ENCODE results near the gene SOX1.

SOX1 gene

GRCh38 chr13:112116187-112116950, 49.4 kb downstream of the SOX1 start:
- H3K36me3 Mint-ChIP-seq (ENCODE audit: low read depth), result no peaks in the 10 kb centered on the region
- H3K9me3 Mint-ChIP-seq, result no peaks in the 10 kb centered on the region
- no peaks in the 10 kb centered on the region for H3K4me1 Mint-ChIP-seq (ENCODE audit: low read depth)
- no peak overlapping the region for H3K4me3 Mint-ChIP-seq
- no peak overlapping the region for H3K27ac Mint-ChIP-seq
- peaks cover 22% of the 10 kb centered on the region for H3K27me3 Mint-ChIP-seq

DNA sequence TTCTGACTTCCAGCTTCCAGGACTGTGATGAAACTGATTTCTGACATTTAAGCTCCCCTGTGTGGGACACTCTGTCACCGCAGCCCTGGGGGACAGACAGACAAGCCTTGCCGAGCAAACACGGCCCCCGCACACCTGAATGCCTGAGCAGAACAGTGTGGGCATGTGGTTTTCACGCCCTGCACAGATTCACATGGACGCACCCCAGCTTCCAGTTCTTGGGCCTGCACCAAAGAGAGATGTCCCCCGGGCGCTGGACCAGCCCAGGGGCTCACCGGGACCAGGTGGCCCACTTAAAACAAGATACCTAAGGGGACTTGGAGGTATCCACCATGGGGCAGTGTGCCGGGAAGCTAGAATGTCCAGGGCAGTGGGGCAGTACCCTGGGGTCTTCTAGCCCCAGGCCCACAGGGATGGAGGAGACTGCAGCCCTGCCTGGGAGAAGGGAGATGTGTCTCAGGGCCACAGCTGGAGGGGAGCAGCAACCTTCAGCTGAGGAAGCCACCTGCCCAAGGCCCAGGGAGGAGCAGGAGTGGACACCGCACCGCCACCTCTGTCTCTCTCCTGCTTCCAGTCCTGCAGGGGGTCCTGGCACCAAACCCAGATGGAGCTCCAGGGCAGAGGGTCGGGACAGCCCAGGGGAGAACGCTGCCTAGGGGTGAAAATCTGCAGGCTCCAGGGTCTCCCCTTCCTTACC, 50.5 kb downstream of the SOX1 start:
- Mint-ChIP-seq H3K36me3 (ENCODE audit: low read depth) (no peaks in the 10 kb centered on the region), H3K9me3 (no peaks in the 10 kb centered on the region), H3K4me3 (no peak overlapping the region), H3K4me1 (ENCODE audit: low read depth) (no peaks in the 10 kb centered on the region), H3K27ac (no peak overlapping the region), H3K27me3 (peaks cover 15% of the 10 kb centered on the region)

DNA sequence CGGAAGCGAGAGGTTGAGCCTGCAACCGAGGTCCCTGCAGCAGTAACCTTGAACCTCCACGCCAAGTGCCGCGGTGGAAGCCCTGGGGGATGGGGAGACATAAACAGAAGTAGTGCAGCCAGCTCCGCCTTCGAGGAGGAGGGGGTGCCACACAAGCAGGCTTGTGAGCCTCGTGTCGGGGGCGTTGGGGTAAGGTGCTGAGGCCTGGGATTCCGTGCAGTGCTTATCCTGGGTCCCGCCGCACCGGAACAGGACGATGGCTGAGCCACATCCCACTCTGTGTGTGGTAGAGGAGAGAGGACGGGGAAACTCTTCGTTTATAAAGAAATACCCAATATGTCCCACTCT, 51.0 kb downstream of the SOX1 start:
- Mint-ChIP-seq H3K4me1 (ENCODE audit: low read depth) (no peaks in the 10 kb centered on the region), H3K9me3 (no peaks in the 10 kb centered on the region), H3K27ac (no peak overlapping the region), H3K4me3 (no peak overlapping the region), H3K27me3 (peaks cover 15% of the 10 kb centered on the region), H3K36me3 (ENCODE audit: low read depth) (no peaks in the 10 kb centered on the region)

- no peak overlapping the region for H3K4me3 Mint-ChIP-seq
- H3K36me3 Mint-ChIP-seq (ENCODE audit: low read depth), result no peaks in the 10 kb centered on the region
- H3K27ac Mint-ChIP-seq, result no peak overlapping the region
- H3K9me3 Mint-ChIP-seq, result no peaks in the 10 kb centered on the region
- no peaks in the 10 kb centered on the region for H3K4me1 Mint-ChIP-seq (ENCODE audit: low read depth)
- H3K27me3 Mint-ChIP-seq, result peaks cover 12% of the 10 kb centered on the region
These were observed 51.6 kb downstream of the SOX1 start for GRCh38 chr13:112118451-112119064.

DNA sequence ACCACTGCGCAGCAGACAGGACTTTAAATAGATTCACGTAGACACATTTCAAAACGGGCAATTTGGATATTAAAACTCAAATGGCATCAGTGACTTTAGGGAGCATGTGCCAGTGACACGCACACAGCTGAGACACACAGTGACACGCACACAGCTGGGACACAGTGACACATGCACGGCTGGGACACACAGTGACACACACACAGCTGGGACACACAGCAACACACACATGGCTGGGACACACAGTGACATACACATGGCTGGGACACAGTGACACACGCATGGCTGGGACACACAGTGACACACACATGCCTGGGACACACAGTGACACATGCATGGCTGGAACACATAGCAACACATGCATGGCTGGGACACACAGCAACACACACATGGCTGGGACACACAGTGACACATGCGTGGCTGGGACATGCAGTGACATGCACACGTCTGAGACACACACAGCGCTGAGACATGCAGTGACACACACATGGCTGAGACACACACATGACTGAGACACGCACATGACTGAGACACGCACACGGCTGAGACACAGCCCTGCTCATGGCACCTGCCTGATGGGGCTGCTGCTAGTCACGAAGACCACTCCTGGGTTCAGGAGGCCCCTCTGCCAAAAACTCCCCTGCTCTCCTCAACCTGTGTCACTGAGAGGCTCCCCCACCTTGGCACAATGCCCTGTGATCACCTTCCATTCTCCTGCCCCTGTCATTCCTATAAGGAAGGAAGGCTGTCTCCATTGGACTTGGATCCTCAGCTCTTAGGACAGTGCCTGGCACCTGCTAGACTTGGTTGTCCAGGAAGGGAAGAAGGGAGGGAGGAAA, 52.5 kb downstream of the SOX1 start:
- no peaks in the 10 kb centered on the region for H3K4me1 Mint-ChIP-seq (ENCODE audit: low read depth)
- H3K36me3 Mint-ChIP-seq (ENCODE audit: low read depth), result no peaks in the 10 kb centered on the region
- no peaks in the 10 kb centered on the region for H3K9me3 Mint-ChIP-seq
- no peak overlapping the region for H3K4me3 Mint-ChIP-seq
- H3K27ac Mint-ChIP-seq, result no peak overlapping the region
- H3K27me3 Mint-ChIP-seq, result peaks cover 11% of the 10 kb centered on the region

- no peaks in the 10 kb centered on the region for H3K9me3 Mint-ChIP-seq
- no peaks in the 10 kb centered on the region for H3K36me3 Mint-ChIP-seq (ENCODE audit: low read depth)
- H3K27ac Mint-ChIP-seq, result no peak overlapping the region
- H3K4me1 Mint-ChIP-seq (ENCODE audit: low read depth), result no peaks in the 10 kb centered on the region
- peaks cover 5% of the 10 kb centered on the region for H3K27me3 Mint-ChIP-seq
- H3K4me3 Mint-ChIP-seq, result no peak overlapping the region
These were observed 53.1 kb downstream of the SOX1 start for GRCh38 chr13:112120031-112120373.
